HepG2 (cell line): Measurements from ENCODE around the gene PRSS33. TPM values are rescaled to one million over a fixed set of nuclear protein-coding genes. Genes with fewer than 3 reads are reported as not detected.
A peak's percentile ranks its signal among the peaks of the same experiment; 100 is the strongest.

Source experiments
- ATAC-seq: fragments of 200-7000 bp; cut with Tn5 transposase; 3 replicates; pipeline ENCODE4 v1.9.1; 2020; ENCODE audit warnings: mild to moderate bottlenecking, moderate library complexity
- BruUV-seq: library from RNA; stranded (reverse); fragments of 400-500 nt; replicated peaks from 2 replicates; lab custom pipeline; 2021; lab: Mats Ljungman, UMichigan
- CTCF ChIA-PET: fragments of 300-600 bp; formaldehyde crosslinking; extraction: SDS; loops from one replicate; lab custom pipeline; 2021; ENCODE audit warnings: low total read pairs, inconsistent platforms, low intra/inter-chr PET ratio; lab: Yijun Ruan, JAX
- POLR2A ChIA-PET: fragments of 350-600 bp; sonication (Branson Sonifier 250); formaldehyde crosslinking; loops from one replicate; lab custom pipeline; 2020; ENCODE audit warnings: antibody characterized with exemption, inconsistent platforms; lab: Yijun Ruan, JAX
- DNase-seq: peaks from one replicate; pipeline ENCODE4 v3.0.0-alpha.2; 2015; ENCODE audit warnings: low spot score
- FAIRE-seq: peaks from 3 replicates; lab custom pipeline; 2011; peaks lifted over from hg19 to GRCh38; lab: Jason Lieb, UNC
- H2AFZ ChIP-seq: one replicate; pipeline ENCODE4 v1.6.1; 2011; ENCODE audit warnings: low read length, inconsistent platforms
- H3K27ac ChIP-seq: fragments of 300-600 bp; 3 replicates; pipeline ENCODE4 v1.8.0; 2011; ENCODE audit warnings: mixed run types, mild to moderate bottlenecking, mixed read lengths, low read length, inconsistent platforms; ENCODE audit not compliant: insufficient read depth; ENCODE audit errors: extremely low read length
- H3K27me3 ChIP-seq, 2 experiments: fragments of 200-600 bp in 1 of 2; 2 replicates in 1 of 2; 3 replicates in 1 of 2; pipeline versions ENCODE4 v1.6.0 to v1.8.0; 2011; ENCODE audit warnings: low read length in 2 of 2, mild to moderate bottlenecking in 2 of 2, moderate library complexity in 2 of 2, inconsistent platforms in 1 of 2; ENCODE audit not compliant: insufficient read depth in 2 of 2, control insufficient read depth in 1 of 2
- H3K36me3 ChIP-seq, 2 experiments: fragments of 200-600 bp in 1 of 2; replicated peaks in 1 of 2; 2 replicates in 1 of 2; 3 replicates in 1 of 2; pipeline versions ENCODE4 v1.5.1 to v1.8.0; 2011; ENCODE audit warnings: low read length in 2 of 2, inconsistent platforms in 1 of 2; ENCODE audit not compliant: insufficient read depth in 2 of 2, control insufficient read depth in 1 of 2
- H3K4me1 ChIP-seq: 2 replicates; pipeline ENCODE4 v1.5.1; 2012; ENCODE audit warnings: low read length, inconsistent platforms; ENCODE audit not compliant: insufficient read depth
- H3K4me2 ChIP-seq: 2 replicates; pipeline ENCODE4 v1.6.0; 2011; ENCODE audit warnings: low read depth, low read length, inconsistent platforms
- H3K4me3 ChIP-seq, 3 experiments: fragments of 200-600 bp in 1 of 3; sonication (generic), shearing (Covaris generic) in 1 of 3; replicated peaks in 1 of 3; 2 replicates each; pipeline ENCODE4 v1.5.1; 2011 to 2016; ENCODE audit warnings: low read length in 3 of 3, inconsistent platforms in 2 of 3, low read depth in 2 of 3, mild to moderate bottlenecking in 2 of 3, control low read depth in 1 of 3, mixed read lengths in 1 of 3; ENCODE audit not compliant: insufficient read depth in 1 of 3
- H3K79me2 ChIP-seq: one replicate; pipeline ENCODE4 v1.6.1; 2011; ENCODE audit warnings: low read length, inconsistent platforms; ENCODE audit not compliant: insufficient read depth
- H3K9ac ChIP-seq: 2 replicates; pipeline ENCODE4 v1.6.0; 2011; ENCODE audit warnings: mild to moderate bottlenecking, low read depth, low read length, inconsistent platforms; ENCODE audit not compliant: insufficient read depth
- H3K9me3 ChIP-seq: 2 replicates; pipeline ENCODE4 v1.5.1; 2012; ENCODE audit warnings: mild to moderate bottlenecking, low read length
- H4K20me1 ChIP-seq: 2 replicates; pipeline ENCODE4 v1.6.0; 2011; ENCODE audit warnings: inconsistent platforms, mild to moderate bottlenecking, low read length, moderate library complexity; ENCODE audit not compliant: insufficient read depth
- DNMT1 ChIP-seq: sonication (generic); formaldehyde crosslinking; IDR thresholded peaks from 2 replicates; pipeline ENCODE4 v1.5.1; 2020; ENCODE audit warnings: mild to moderate bottlenecking, missing genetic modification reagents
- ETV6 ChIP-seq: sonication (generic); formaldehyde crosslinking; conservative IDR thresholded peaks from 2 replicates; pipeline ENCODE4 v1.4.0; 2020; ENCODE audit warnings: missing genetic modification reagents
- PCBP1 ChIP-seq: fragments of 200-400 bp; formaldehyde crosslinking; IDR thresholded peaks from 2 replicates; pipeline ENCODE4 v1.6.1; 2017; ENCODE audit warnings: mild to moderate bottlenecking, low read depth, low read length, borderline replicate concordance
- PCBP2 ChIP-seq: fragments of 200-400 bp; formaldehyde crosslinking; optimal IDR thresholded peaks from 2 replicates; pipeline ENCODE3; 2018; ENCODE audit warnings: low read length, low read depth; ENCODE audit not compliant: poor library complexity, severe bottlenecking
- RBAK ChIP-seq: sonication (generic); formaldehyde crosslinking; IDR thresholded peaks from 2 replicates; pipeline ENCODE4 v1.5.1; 2020; ENCODE audit warnings: mild to moderate bottlenecking, missing genetic modification reagents
- SMAD1 ChIP-seq: sonication (generic); formaldehyde crosslinking; IDR thresholded peaks from 2 replicates; pipeline ENCODE4 v1.4.0; 2020; ENCODE audit warnings: missing genetic modification reagents, low read depth, mild to moderate bottlenecking, borderline replicate concordance
- ZBTB14 ChIP-seq: sonication (generic); formaldehyde crosslinking; IDR thresholded peaks from 2 replicates; pipeline ENCODE4 v1.4.0; 2020; ENCODE audit warnings: missing genetic modification reagents
- ZNF414 ChIP-seq: sonication (generic); formaldehyde crosslinking; IDR thresholded peaks from 2 replicates; pipeline ENCODE4 v1.5.0; 2020; ENCODE audit warnings: missing genetic modification reagents
- ZNF432 ChIP-seq: sonication (generic); formaldehyde crosslinking; IDR thresholded peaks from 2 replicates; pipeline ENCODE4 v1.5.0; 2020; ENCODE audit warnings: missing genetic modification reagents, mild to moderate bottlenecking, borderline replicate concordance
- ZNF441 ChIP-seq: sonication (generic); formaldehyde crosslinking; IDR thresholded peaks from 2 replicates; pipeline ENCODE4 v1.7.0; 2021; ENCODE audit warnings: missing genetic modification reagents, borderline replicate concordance
- ZNF550 ChIP-seq: sonication (generic); formaldehyde crosslinking; IDR thresholded peaks from 2 replicates; pipeline ENCODE4 v1.4.0; 2020; ENCODE audit warnings: mild to moderate bottlenecking, missing genetic modification reagents, borderline replicate concordance
- ZNF616 ChIP-seq: sonication (generic); formaldehyde crosslinking; IDR thresholded peaks from 2 replicates; pipeline ENCODE4 v1.5.0; 2020; ENCODE audit warnings: low read depth, mild to moderate bottlenecking, missing genetic modification reagents
- ZNF629 ChIP-seq: sonication (generic); formaldehyde crosslinking; conservative IDR thresholded peaks from 2 replicates; pipeline ENCODE4 v1.5.0; 2020; ENCODE audit warnings: missing genetic modification reagents
- ZNF777 ChIP-seq: sonication (generic); formaldehyde crosslinking; IDR thresholded peaks from 2 replicates; pipeline ENCODE4 v1.4.0; 2020; ENCODE audit warnings: missing genetic modification reagents
- WGBS: methylation state at CpG from one replicate; pipeline ENCODE4 v1.1.6; 2017; ENCODE audit warnings: low lambda C conversion rate; 5-methylcytosine and 5-hydroxymethylcytosine counted together
- in situ Hi-C: cut with HindIII; loops from 2 replicates; pipeline ENCODE4 v1.10.0; 2017; ENCODE audit warnings: low pct_unique_long_range_greater_than_20kb; ENCODE audit not compliant: extremely low pct_ligation_motif_present
- intact Hi-C: fragments of 100-400 bp; cut with micrococcal nuclease; formaldehyde crosslinking; loops from one replicate; pipeline ENCODE4 v1.10.0; 2022; ENCODE audit not compliant: unreplicated experiment
- polyA plus RNA-seq, 8 experiments: library from polyadenylated mRNA; depleted of rRNA in 3 of 8; stranded (reverse) in 7 of 8; unstranded in 1 of 8; fragments of >200 nt; fragmentation: Illumina TruSeq in 4 of 8; extraction: Trizol in 4 of 8; gene quantifications; 2 replicates each; pipeline versions ENCODE4 v1.2.1 to v1.2.3, GENCODE V29; 2011 to 2016; ENCODE audit warnings: low read depth in 4 of 8, missing spikeins in 1 of 8, mixed read lengths in 1 of 8; ENCODE audit not compliant: insufficient read depth in 1 of 8
- total RNA-seq, 5 experiments: library from RNA; depleted of rRNA; stranded (reverse); fragments of >200 nt; fragmentation: Illumina TruSeq; extraction: Trizol; gene quantifications; 2 replicates each; pipeline ENCODE4 v1.2.3, GENCODE V29; 2016; ENCODE audit warnings: low read depth in 1 of 5

Gene PRSS33
- total and polyA plus RNA-seq, 2 of the 13 experiments (the other 11 are each of a cell fraction or from before 2014, with no cell fraction given): not detected

- ATAC-seq (no peak), FAIRE-seq (no peak), DNase-seq (no peak)
- no peak overlapping the region for H2AFZ ChIP-seq
- WGBS: 35% methylated on average over 3 of the region's 3 CpGs
- intact Hi-C loops: no loop called here
- CTCF ChIA-PET: no interaction called here
- in situ Hi-C loops: loop anchor here (5.0 kb wide), 1 partner anchor 41 kb away; no protein-coding TSS in a partner anchor
- no peaks in the 10 kb centered on the region for H3K36me3 ChIP-seq
- POLR2A ChIA-PET: no interaction called here
- H4K20me1 ChIP-seq: no peaks in the 10 kb centered on the region
- no peak overlapping the region for H3K4me3 ChIP-seq
- H3K79me2 ChIP-seq: no peaks in the 10 kb centered on the region
- TF ChIP-seq RBAK (CRISPR knock-in tag): no peak
- TF ChIP-seq PCBP2: peak; percentile 52
- no peak for TF ChIP-seq ZNF616 (CRISPR knock-in tag)
- no peak for TF ChIP-seq ZNF777 (CRISPR knock-in tag)
- no peak for TF ChIP-seq ZNF441
- no peak for TF ChIP-seq ZNF550 (CRISPR knock-in tag)
- TF ChIP-seq ZNF629 (CRISPR knock-in tag): no peak
- no peak for TF ChIP-seq ETV6 (CRISPR knock-in tag)
- no peak for TF ChIP-seq SMAD1 (CRISPR knock-in tag)
- no peak for TF ChIP-seq DNMT1
- TF ChIP-seq ZNF414: no peak
- TF ChIP-seq PCBP1: 0 out of 2 replicates have a peak, but pooled peaks have one; percentile 4
- TF ChIP-seq ZBTB14 (CRISPR knock-in tag): no peak
- no peak for TF ChIP-seq ZNF432 (CRISPR knock-in tag)
- H3K4me2 ChIP-seq: no peak overlapping the region
- H3K4me1 ChIP-seq: peaks cover 18% of the 10 kb centered on the region
- H3K9ac ChIP-seq: no peak overlapping the region
- no TSS peak for BruUV-seq
- H3K27me3 ChIP-seq: peaks cover 9 to 75% of the 10 kb centered on the region in 2 experiments; a peak in 4 of 5 replicates
- no peaks in the 10 kb centered on the region for H3K9me3 ChIP-seq
- H3K27ac ChIP-seq: no peak overlapping the region
These were observed 571 bp downstream of the PRSS33 start for GRCh38 chr16:2786826-2787151.
